Hematopoietic multipotent progenitor cell treated with erythropoietin and hydrocortisone succinate and interleukin-3 and kit ligand, for 8 days (in vitro differentiated cells): ENCODE data around the gene PHACTR2.
"Not testable (repeated sequence)": the region's sequence is repeated elsewhere in the genome, so short reads cannot be mapped to it uniquely, and the experiment has no call there.

Experiments
- DNase-seq: peaks from one replicate; pipeline ENCODE4 v3.0.0-alpha.2; 2015

The PHACTR2 gene

DNA sequence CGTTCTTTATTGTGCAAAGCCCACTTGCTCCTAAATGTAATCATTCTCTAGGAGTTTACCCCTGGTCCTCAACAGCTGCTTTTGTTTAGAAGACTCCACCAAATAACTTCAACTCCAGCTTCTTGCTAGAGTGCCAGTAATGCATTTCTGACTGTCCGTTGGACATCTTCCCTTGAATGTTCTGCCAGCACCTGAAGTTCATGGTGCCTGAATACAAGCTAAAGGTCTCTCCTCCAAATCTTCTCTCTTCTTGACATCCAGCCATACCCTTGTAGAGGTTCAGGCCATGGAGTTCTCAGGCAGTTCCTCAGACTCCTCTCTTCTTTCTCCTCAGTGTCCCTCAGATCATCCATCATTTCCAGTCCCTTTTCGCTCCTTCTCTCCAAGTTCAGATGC lies 21.7 kb downstream of the PHACTR2 start:
- DNase-seq: no peak

DNA sequence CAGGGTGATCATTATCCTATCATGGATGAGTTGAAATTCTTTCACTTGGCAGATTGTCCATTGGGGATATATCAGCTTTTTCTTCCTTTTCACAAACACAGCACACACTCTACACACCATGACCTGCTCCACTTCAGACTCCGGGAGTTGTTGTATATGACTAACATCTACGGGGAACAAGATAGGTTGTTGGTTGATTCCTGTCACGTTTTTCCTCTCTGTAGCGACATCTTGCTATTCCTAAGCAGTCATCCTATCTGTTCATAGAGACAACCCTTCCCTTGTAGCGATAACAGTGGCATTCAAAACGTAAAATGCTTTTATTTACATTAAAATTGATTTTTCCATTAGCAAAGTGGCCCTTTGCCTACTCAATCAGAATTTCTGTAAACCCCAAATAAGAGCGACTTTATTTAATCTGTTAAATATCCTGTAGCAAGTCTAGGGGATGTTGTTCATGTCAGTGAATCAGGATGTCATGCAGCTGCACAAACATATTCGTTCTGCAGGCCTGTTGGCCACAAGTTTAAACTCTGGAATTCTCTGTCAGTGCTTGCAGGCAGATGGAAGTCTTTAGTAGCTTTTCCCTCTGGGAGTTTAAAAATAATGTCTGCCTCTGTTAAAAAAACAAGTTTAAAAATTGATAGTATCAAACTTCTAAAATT lies 23.1 kb downstream of the PHACTR2 start:
- no peak for DNase-seq

DNA sequence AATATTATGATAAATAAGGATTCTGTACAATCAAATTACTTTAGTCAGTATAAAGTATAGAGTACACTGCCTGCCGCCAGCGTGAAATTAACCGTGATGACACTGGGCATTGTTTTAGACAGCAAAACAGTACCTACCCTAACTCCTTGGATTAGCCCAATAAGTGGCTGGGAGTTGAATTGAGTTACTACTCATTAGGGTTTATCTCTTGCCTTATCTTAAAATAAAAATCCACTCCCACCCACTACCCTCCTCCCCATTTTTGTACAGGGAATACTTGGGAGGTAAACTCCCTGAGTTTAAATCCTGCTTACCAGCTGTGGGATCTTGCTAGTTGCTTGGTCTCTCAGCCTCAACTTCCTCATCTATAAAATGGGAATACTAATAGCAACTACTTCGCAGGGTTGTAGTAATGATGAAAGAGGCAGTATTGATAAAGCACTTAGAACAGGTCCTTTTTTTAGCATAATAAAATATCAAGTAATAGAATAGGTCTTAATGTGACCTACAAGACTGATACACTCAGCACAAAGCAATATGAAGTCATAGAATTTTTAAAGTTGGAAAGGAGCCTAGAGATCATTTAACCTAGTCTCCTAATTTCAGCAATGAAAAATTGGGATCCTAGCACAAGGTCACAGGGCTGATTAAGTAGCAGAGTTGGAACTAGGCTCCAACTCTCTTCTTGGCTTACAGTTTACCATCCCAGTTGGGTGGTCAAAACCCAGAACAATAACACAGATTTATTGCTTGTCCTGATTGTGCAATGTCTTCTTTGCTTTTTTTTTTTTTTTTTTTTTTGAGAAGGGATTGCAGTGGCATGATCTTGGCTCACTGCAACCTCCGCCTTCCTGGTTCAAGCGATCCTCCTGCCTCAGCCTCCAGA lies 23.8 kb downstream of the PHACTR2 start:
- no peak for DNase-seq

DNA sequence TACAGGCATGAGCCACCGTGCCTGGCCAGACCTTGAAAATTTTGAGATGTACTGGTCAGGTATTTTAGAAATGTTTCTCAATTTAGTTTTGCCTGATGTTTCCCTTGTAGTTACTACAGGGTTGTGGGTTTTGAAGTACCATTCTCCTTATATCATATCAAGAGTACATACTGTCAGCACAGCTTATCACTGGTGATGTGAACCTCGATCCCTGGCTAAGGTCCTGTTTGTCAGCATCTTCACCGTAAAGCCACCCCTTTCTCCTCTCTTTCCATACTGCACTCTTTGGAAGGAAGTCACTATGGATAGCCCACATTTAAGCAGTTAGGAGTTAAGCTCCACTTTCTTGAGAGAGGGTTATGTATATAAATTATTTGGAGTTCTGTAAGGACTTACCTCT lies 27.8 kb downstream of the PHACTR2 start:
- DNase-seq: no peak

DNA sequence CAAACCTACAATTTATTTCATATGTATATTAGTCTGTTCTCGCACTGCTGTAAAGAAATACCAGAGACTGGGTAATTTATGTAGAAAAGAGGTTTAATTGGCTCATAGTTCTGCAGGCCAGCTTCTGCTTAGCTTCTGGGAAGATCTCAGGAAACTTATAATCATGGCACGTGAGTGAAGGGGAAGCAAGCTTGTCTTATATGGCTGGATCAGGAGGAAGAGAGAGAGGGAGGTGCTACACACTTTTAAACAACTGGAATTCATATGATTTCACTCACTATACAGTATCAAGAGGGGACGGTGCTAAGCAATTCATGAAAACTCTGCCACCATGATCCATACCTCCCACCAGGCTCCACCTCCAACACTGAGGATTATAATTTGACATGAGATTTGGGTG lies 29.9 kb downstream of the PHACTR2 start:
- no peak for DNase-seq

DNA sequence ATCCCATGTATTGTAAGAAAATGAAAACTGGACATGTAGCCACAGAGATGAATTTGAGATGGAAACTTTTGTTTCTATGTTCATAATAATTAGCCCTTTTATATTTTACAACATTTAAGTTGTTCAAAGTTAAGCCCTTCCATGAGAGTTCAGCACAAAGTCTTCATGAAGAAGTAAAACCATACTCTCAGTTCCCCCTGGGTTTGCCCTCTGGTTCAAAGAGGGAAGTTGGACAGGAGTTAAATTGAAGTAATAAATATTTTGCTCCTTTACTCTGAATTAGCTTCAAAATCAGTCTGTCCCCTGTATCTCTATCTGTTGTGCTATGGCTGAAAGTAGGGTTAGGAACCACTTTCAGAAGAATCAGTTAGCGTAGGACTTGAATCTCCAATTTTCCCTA lies 31.1 kb downstream of the PHACTR2 start:
- DNase-seq: no peak

DNA sequence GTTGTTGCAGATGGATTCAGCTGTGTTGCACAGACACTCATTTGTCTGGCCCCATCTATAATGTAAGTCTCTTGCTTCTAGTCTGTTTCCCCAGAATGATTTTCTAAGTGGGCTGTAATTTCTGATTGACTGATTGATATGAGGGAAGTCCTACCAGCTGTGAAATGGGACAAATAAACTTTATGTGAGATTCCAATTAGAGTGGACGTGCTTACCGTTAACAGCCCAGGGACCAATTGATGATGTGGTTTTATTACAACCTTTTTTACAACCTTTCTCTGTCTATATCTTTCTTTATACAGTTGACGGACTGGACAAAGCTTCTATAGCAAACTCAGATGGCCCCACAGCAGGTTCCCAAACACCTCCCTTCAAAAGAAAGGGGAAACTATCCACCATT lies 33.9 kb downstream of the PHACTR2 start:
- DNase-seq: no peak

DNA sequence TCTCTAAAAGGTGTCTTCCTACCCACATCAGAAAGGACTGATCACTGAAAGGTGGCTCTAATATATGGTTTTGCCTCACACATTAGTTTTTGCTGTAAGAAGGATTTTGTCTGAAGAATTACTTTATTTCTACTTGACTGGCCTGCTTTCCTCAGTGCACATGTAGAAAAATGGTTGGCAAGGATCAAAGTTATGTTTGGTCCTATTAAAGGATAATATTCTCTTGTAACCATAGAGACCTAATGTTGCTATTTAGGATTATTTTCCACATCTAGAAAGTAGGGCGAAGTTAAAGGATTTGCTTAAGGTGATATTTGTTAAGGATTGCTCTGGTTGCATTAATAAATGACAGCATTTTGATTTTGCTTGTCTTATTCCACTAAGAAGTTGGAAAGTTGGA lies 40.7 kb downstream of the PHACTR2 start:
- no peak for DNase-seq

DNA sequence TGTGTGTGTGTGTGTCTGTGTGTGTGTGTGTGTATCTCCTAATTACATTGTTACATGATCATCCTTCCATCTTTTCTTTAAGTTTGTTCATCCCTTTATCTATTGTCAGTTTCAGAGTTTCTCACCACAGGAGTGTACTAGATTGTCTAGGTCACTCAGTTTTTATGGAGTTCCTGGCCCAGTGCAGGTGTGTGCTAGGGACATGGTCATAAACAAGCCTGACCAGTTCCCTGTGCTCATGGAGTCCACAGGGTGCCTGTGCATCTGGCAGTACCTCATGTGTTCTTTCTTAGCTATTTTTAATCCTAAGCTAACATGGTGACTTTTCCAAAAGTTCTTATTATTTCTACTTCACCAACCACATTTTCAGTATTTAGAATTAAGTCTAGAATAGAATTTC lies 43.9 kb downstream of the PHACTR2 start:
- DNase-seq: no peak

DNA sequence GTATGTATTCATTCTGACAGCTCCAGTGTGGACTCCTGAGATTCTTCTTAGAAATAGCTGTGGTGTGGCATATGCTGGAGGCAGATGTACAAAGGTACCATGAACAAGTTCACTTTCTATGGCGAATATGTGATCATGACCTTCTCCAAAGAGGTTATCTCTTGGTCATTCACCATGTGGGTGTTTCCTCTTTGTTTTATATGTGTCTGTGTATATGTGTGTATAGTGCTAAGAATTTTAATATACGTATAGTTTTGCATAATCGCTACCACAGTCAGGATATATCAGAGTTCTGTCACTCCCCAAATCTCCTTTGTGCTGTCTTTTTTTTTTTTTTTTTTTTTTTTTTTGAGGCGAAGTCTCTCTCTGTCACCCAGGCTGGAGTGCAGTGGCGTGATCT lies 47.1 kb downstream of the PHACTR2 start:
- no peak for DNase-seq

DNA sequence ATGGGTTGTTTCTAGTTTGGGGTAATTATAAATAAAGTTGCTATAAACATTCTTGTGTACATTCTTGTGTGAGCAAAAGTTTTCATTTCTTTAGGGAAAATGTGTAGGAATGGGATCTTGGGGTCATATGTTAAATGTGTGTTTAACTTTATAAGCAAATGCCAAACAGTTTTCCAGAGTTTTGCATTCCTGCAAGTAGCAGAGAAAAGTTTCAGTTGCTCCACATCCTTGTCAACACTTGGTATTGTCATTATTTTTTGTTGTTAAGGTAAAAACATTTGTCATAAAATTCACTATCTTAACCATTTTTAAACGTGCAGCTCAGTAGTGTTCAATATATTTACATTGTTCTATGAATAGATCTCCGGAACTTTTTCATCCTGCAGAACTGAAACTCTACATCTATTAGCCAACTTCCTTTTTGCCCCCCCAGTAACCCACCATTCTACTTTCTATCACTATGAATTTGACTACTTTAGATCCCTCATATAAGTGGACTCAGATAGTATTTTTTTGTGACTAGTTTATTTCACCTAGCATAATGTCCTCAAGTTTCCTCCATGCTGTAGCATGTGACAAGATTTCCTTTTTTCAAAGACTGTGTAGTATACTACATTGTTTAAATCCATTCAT lies 48.4 kb downstream of the PHACTR2 start:
- DNase-seq: no peak

DNA sequence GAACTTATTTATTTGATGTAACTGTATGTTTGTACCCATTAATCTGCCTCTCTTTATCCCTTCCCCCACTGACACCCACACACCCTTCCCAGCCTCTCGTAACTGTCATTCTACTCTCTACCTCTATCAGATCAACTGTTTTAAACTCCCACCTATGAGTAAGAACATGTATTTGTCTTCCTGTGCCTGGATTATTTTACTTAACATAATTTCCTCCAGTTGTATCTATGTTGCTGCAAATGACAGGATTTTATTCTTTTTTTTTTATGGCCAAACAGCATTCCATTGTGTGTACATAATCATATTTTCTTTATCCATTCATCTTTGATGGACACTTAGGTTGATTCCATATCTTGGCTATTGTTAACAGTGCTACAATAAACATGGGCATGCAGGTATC lies 49.3 kb downstream of the PHACTR2 start:
- DNase-seq: peak; percentile 42

DNA sequence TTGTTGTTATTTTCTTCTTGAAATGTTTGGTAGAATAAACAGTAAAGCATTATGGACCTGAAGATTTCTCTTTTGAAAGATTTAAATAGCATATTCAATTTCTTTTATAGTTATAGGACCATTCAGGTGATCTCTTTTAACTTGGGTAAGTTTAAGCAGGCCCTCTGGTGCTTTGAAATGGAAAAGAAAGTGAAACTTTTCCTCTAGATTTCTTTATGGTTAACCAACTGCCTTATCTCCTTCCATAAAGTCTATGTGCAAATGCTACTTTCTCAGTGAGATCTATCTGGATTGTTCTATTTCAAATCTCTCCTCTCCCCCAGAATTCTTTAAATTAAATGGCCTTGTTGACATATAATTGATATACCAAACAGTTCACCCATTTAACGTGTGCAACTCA lies 54.0 kb downstream of the PHACTR2 start:
- DNase-seq: peak; percentile 7

DNA sequence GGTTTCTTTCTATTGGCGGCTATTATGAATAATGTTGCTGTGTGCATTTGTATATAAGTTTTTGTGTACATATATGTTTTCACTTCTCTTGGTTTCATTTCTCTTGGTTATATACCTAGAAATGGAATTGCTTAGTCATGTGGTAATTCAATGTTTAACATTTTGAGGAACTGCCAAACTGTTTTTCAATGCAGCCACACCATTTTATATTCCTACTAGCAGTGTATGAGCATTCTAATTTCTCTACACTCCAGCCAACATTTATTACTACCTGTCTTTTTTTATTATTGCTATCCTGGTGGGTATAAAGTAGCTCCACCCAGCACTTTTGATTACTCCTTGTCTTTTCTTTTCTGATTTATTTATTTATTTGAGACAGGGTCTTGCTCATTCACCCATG lies 54.8 kb downstream of the PHACTR2 start:
- no peak for DNase-seq

DNA sequence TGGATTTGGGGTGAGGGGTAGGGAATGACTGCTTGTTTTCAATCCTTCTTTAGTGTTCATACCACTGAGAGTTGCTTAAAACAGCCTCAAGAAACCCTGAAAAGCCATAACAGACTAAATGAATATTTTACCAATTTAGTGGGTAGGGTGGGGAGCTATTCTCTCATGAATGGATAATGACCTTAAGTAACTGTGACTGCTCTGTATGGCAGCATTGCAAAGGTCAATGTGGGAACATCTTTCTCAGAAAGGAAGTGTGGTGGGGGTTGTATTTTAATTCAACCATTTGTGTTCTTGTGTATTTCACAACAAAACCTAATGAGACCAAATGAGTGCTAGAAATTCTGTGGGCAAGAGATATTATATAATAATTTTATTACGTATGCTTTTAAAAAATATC lies 55.7 kb downstream of the PHACTR2 start:
- DNase-seq: no peak

DNA sequence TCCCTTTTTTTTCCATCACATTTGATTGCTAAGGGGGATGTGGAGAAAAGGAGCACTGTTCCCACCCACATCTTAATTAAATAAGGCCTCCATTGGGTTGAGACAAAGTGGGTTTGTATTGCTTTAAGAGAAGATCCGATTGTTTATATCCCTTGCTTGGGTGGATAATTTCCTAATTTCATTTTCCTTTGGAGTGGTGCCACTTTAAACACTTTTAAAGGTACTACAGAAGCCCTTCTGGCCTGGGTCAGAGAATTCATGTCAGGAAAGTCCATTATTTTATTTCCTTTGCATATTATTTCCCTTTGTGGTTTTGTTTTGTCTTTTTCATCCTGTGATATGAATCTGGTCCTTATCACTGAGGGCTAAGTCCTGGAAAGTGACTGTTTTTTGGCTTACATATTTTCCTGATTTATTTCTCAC lies 56.9 kb downstream of the PHACTR2 start:
- no peak for DNase-seq

DNA sequence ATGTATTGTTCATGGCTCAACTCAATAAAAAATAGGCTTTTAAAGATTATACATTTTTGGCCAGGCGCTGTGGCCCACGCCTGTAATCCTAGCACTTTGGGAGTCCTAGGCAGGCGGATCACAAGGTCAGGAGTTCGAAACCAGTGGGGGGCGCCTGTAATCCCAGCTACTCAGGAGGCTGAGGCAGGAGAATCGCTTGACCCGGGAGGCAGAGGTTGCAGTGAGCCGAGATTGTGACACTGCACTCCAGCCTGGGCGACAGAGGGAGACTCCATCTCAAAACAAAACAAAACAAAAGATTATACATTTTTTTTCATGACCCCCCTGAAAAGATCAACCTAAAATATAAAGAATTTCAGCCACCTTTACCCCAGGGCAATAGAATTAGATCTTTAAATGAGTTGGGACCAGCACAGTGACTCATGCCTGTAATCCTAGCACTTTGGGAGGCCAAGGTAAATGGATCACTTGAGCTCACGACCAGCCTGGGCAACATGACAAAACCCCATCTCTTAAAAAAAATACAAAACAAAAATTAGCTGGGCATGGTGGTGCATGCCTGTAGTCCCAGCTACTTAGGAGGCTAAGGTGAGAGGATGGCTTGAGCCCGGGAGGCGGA lies 60.4 kb downstream of the PHACTR2 start:
- not testable (repeated sequence) for DNase-seq

DNA sequence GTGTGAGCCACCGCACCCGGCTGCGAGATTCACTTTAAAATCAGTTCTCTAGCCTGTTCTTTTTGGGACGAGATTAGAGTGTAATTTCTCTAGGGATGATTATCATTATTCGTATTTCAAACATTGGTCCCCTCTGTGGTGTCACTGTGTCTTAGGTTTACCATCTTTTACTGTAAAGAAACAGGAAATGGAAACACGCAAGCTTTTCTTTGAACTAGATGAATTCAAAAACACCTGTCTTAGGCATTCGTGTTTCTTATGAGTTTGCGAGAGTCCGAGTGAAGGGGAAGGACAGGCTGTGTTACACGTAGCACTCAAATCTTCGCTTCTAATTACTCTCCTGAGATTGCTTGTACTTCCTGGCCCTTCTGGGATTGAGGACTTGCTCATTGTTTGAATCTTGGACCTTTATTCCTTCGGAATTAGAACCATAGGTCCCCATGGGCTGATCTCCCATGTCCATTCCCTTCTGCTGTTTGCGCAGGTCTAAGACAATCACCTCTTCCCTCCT lies 61.6 kb downstream of the PHACTR2 start:
- no peak for DNase-seq

DNA sequence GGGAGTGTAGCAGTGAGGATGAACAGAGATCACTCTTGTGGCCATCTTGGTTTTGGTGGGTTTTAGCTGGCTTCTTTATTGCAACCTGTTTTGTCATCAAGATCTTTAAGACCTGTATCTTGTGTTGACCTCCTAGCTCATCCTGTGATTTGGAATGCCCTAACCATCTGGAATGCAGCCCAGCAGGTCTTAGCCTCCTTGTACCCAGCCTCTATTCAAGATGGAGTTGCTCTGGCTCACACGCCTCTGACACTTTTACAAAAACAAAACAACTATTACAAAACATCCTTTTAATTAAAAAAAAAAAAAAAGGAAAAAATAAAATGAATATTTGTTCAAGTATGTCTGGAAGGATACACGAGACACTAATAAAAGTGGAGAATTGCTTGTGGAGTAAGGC lies 62.4 kb downstream of the PHACTR2 start:
- no peak for DNase-seq

DNA sequence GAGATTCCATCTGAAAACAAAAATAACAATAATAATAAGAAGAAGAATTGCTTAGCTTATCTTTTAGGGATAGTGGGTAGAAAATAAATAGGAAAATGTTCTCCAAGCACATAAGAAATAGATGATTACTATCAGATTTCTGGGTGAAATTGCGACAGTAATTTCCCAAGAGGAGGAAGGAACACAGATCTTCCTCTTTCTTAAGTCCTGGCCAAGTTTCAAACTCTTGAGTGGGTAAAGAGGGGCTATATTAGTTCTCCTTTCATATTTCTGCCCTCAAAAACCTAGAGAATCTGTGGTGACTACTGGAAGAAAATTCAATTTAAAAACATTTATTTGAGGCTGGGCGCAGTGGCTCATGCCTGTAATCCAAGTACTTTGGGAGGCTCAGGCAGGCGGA lies 63.7 kb downstream of the PHACTR2 start:
- DNase-seq: peak; percentile 19

DNA sequence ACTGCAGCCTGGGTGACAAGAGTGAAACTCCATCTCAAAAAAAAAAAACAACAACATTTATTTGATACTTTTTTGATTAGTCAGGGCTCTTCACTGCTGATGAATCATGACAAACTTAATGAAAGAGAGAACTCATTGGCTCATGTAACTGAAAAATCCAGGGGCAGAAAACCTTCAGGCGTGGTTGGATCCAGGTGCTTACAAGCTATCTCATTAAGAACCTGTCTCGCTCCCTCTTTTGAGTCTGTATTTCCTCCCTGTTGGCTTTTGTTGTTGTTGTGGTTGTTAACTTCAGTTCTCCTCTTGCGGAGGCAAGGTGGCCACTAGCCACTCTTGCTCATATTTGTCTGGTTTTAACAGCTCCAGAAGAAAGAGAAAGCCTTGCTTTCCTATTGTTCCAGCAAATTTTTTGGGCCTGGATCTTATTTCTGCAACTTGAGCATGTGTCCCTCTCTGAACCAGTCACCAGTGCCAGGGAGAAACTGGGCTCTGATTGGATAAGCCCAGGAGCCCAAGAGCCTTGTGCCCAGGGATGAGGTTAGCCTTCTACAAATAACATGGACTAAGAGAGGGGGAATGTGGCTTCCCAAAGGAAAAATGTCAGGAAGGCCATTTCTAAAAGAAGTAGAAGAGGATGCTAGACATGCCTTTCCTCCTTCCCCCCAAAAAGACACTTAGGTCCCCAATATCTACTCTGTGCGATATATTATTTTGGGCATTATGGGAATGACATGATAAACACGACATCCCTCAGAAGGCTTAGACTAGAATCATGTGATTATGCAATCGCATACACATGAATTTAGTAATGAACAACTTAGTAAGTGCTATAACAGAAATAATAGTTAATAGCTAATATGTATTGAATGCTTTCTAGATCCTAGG lies 64.5 kb downstream of the PHACTR2 start:
- DNase-seq: no peak

DNA sequence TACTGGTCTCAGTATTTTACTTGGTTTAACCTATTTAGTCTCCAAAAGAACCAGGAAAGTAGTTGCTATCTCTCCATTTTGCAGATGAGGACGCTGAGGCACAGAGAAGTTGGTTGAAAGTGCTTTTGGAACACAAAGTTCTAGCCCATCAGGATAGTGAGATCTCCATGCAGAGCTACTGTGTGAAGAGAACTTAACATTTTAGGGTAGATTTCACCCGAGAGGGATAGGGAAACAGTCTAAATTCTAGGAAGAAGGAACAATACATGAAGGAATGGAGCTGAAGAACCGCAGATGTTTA lies 65.1 kb downstream of the PHACTR2 start:
- DNase-seq: no peak
